Smooth muscle cell (in vitro differentiated cells): ENCODE measurements around the gene A2ML1. TPM values are rescaled to one million over a fixed set of nuclear protein-coding genes. Genes with fewer than 3 reads are reported as not detected.

Experiments used
- DNase-seq: peaks from one replicate; lab custom pipeline; 2025; ENCODE audit not compliant: unreplicated experiment; lab: John Stamatoyannopoulos, UW
- H2AFZ ChIP-seq: fragments of 200-600 bp; sonication (generic); 2 replicates; pipeline ENCODE4 v1.6.0; 2016; ENCODE audit warnings: antibody characterized with exemption, low read depth, mild to moderate bottlenecking
- H3F3A ChIP-seq: fragments of 200-600 bp; sonication (generic); 2 replicates; pipeline ENCODE4 v1.6.0; 2017; ENCODE audit warnings: antibody characterized with exemption, low read depth
- H3K27ac ChIP-seq: fragments of 200-600 bp; sonication (generic); 2 replicates; pipeline ENCODE4 v1.5.1; 2016; ENCODE audit warnings: low read depth, mild to moderate bottlenecking
- H3K27me3 ChIP-seq: fragments of 200-600 bp; sonication (generic); 2 replicates; pipeline ENCODE4 v1.6.1; 2016; ENCODE audit warnings: low read depth, mild to moderate bottlenecking
- H3K36me3 ChIP-seq: fragments of 200-600 bp; sonication (generic); 2 replicates; pipeline ENCODE4 v1.5.1; 2016; ENCODE audit warnings: low read depth
- H3K4me1 ChIP-seq: fragments of 200-600 bp; sonication (generic); 2 replicates; pipeline ENCODE4 v1.5.1; 2016; ENCODE audit warnings: low read depth
- H3K4me2 ChIP-seq: fragments of 200-600 bp; sonication (generic); 2 replicates; pipeline ENCODE4 v1.6.0; 2016; ENCODE audit warnings: mild to moderate bottlenecking
- H3K4me3 ChIP-seq: fragments of 200-600 bp; sonication (generic); 2 replicates; pipeline ENCODE4 v1.5.1; 2016; ENCODE audit warnings: mild to moderate bottlenecking
- H3K79me2 ChIP-seq: fragments of 200-600 bp; sonication (generic); 2 replicates; pipeline ENCODE4 v1.6.0; 2016; ENCODE audit warnings: low read depth, mild to moderate bottlenecking
- H3K9ac ChIP-seq: fragments of 200-600 bp; sonication (generic); 2 replicates; pipeline ENCODE4 v1.6.0; 2016; ENCODE audit warnings: low read depth
- H3K9me3 ChIP-seq: fragments of 200-600 bp; sonication (generic); replicated peaks from 2 replicates; pipeline ENCODE4 v1.5.1; 2016; ENCODE audit warnings: low read depth
- H4K20me1 ChIP-seq: fragments of 200-600 bp; sonication (generic); 2 replicates; pipeline ENCODE4 v1.6.0; 2016; ENCODE audit warnings: low read depth
- CTCF ChIP-seq: fragments of 200-600 bp; sonication (generic); IDR thresholded peaks from 2 replicates; pipeline ENCODE4 v1.5.1; 2017; ENCODE audit warnings: borderline replicate concordance, mild to moderate bottlenecking, antibody characterized with exemption; ENCODE audit not compliant: insufficient read depth, poor library complexity, severe bottlenecking
- WGBS: methylation state at CpG from one replicate; pipeline ENCODE4 v1.1.7; 2016; ENCODE audit warnings: low lambda C conversion rate; 5-methylcytosine and 5-hydroxymethylcytosine counted together
- polyA plus RNA-seq: library from polyadenylated mRNA; unstranded; fragments of >200 nt; fragmentation: Nextera tagmentation; extraction: Ambion mirVana; gene quantifications from 2 replicates; pipeline ENCODE4 v1.2.1, GENCODE V29; 2016
- total RNA-seq: library from RNA; depleted of rRNA; stranded (reverse); fragments of >200 nt; gene quantifications from 2 replicates; pipeline ENCODE4 v1.2.3, GENCODE V29; 2014

The A2ML1 gene
- total and polyA plus RNA-seq, 2 experiments from 2014 or later, result 2.4 to 10.0 TPM

GRCh38 chr12:8821591-8821990, 830 bp upstream of the A2ML1 start:
- WGBS, result 97% methylated on average over 3 of the region's 3 CpGs
- no peak overlapping the region for H3K4me2 ChIP-seq
- TF ChIP-seq CTCF, result no peak
- H3K9me3 ChIP-seq, result no peaks in the 10 kb centered on the region
- no peak overlapping the region for H3K4me3 ChIP-seq
- no peak overlapping the region for H3K9ac ChIP-seq
- H3K79me2 ChIP-seq, result no peaks in the 10 kb centered on the region
- H3K27ac ChIP-seq, result peak overlapping the region; percentile 23
- no peaks in the 10 kb centered on the region for H3K36me3 ChIP-seq
- H2AFZ ChIP-seq, result no peak overlapping the region
- no peaks in the 10 kb centered on the region for H3K27me3 ChIP-seq
- H3F3A ChIP-seq, result no peaks in the 10 kb centered on the region
- no peaks in the 10 kb centered on the region for H4K20me1 ChIP-seq
- H3K4me1 ChIP-seq, result peaks cover 6% of the 10 kb centered on the region
- DNase-seq, result no peak

- no peaks in the 10 kb centered on the region for H3K27me3 ChIP-seq
- no peaks in the 10 kb centered on the region for H3K36me3 ChIP-seq
- WGBS, result 24% methylated on average over 8 of the region's 8 CpGs
- peak overlapping the region; percentile 64 for H3K4me2 ChIP-seq
- H3K9ac ChIP-seq, result no peak overlapping the region
- no peaks in the 10 kb centered on the region for H3F3A ChIP-seq
- no peaks in the 10 kb centered on the region for H3K9me3 ChIP-seq
- H3K4me3 ChIP-seq, result no peak overlapping the region
- DNase-seq, result no peak
- no peaks in the 10 kb centered on the region for H4K20me1 ChIP-seq
- TF ChIP-seq CTCF, result peak; percentile 53
- H3K27ac ChIP-seq, result no peak overlapping the region
- peak overlapping the region; percentile 10 for H2AFZ ChIP-seq
- peaks cover 6% of the 10 kb centered on the region for H3K4me1 ChIP-seq
- no peaks in the 10 kb centered on the region for H3K79me2 ChIP-seq
Measured at GRCh38 chr12:8823565-8824300, 1.3 kb downstream of the A2ML1 start.

GRCh38 chr12:8827551-8828256, 5.3 kb downstream of the A2ML1 start:
- H4K20me1 ChIP-seq, result no peaks in the 10 kb centered on the region
- H3K79me2 ChIP-seq, result no peaks in the 10 kb centered on the region
- H3K9ac ChIP-seq, result no peak overlapping the region
- 76% methylated on average over 4 of the region's 4 CpGs for WGBS
- no peaks in the 10 kb centered on the region for H3K36me3 ChIP-seq
- peaks cover 6% of the 10 kb centered on the region for H3K4me1 ChIP-seq
- no peaks in the 10 kb centered on the region for H3F3A ChIP-seq
- H3K27me3 ChIP-seq, result no peaks in the 10 kb centered on the region
- no peaks in the 10 kb centered on the region for H3K9me3 ChIP-seq
- peak overlapping the region; percentile 55 for H3K27ac ChIP-seq
- H2AFZ ChIP-seq, result no peak overlapping the region
- no peak overlapping the region for H3K4me3 ChIP-seq
- no peak for TF ChIP-seq CTCF
- H3K4me2 ChIP-seq, result no peak overlapping the region
- DNase-seq, result no peak
